Activated T-helper 1 cell treated with anti-CD3 and anti-CD28 coated beads, Interleukin-12 subunit alpha, Interleukin-12 subunit beta, Interleukin-2, Interleukin-4 antibody, amounts not matched to agents 30 ng/mL and 10 ng/mL and 1 ng/mL, durations not matched to agents 14 hours and 24 hours and 36 hours (primary cell): ENCODE results near the gene ZNHIT3. TPM values are rescaled to one million over a fixed set of nuclear protein-coding genes. Genes with fewer than 3 reads are reported as not detected.

Source experiments
- DNase-seq: peaks from one replicate; pipeline ENCODE4 v3.0.0; 2021; ENCODE audit warnings: low spot score
- H3K27ac Mint-ChIP-seq: one replicate; pipeline ENCODE4 v1.8.0; 2021; ENCODE audit warnings: mild to moderate bottlenecking, mixed read lengths
- H3K27me3 Mint-ChIP-seq: one replicate; pipeline ENCODE4 v1.8.0; 2022; ENCODE audit warnings: mild to moderate bottlenecking, moderate library complexity, mixed read lengths; ENCODE audit not compliant: insufficient read depth
- H3K36me3 Mint-ChIP-seq: one replicate; pipeline ENCODE4 v1.8.0; 2021; ENCODE audit warnings: low read depth, mixed read lengths
- H3K4me1 Mint-ChIP-seq: one replicate; pipeline ENCODE4 v1.8.0; 2021; ENCODE audit warnings: low read depth, mixed read lengths
- H3K4me3 Mint-ChIP-seq: one replicate; pipeline ENCODE4 v1.8.0; 2021; ENCODE audit warnings: mild to moderate bottlenecking, moderate library complexity, mixed read lengths
- H3K9me3 Mint-ChIP-seq: one replicate; pipeline ENCODE4 v1.8.0; 2021; ENCODE audit warnings: mixed read lengths
- intact Hi-C: fragments of 100-400 bp; cut with micrococcal nuclease; formaldehyde crosslinking; loops from one replicate; pipeline ENCODE4 v1.15.1; 2024
- total RNA-seq: library from RNA; stranded (reverse); gene quantifications from 2 replicates; pipeline ENCODE4 v1.2.3, GENCODE V29; 2022

ZNHIT3 gene
- total RNA-seq, 1 donor from 2014 or later = 46.2 TPM

- H3K4me1 Mint-ChIP-seq = peaks cover 2% of the 10 kb centered on the region
- no peak overlapping the region for H3K4me3 Mint-ChIP-seq
- H3K36me3 Mint-ChIP-seq = peaks cover 47% of the 10 kb centered on the region
- no peaks in the 10 kb centered on the region for H3K27me3 Mint-ChIP-seq
- no peak overlapping the region for H3K27ac Mint-ChIP-seq
- no peak for DNase-seq
- intact Hi-C loops = no loop called here
- no peaks in the 10 kb centered on the region for H3K9me3 Mint-ChIP-seq
These were observed 8.6 kb downstream of the ZNHIT3 start for GRCh38 chr17:36495076-36495578.

GRCh38 chr17:36496018-36496789, 9.7 kb downstream of the ZNHIT3 start:
- no peak for DNase-seq
- Mint-ChIP-seq H3K27ac (peak overlapping the region; percentile 48), H3K27me3 (no peaks in the 10 kb centered on the region), H3K36me3 (peaks cover 44% of the 10 kb centered on the region), H3K9me3 (no peaks in the 10 kb centered on the region), H3K4me3 (no peak overlapping the region), H3K4me1 (no peaks in the 10 kb centered on the region)
- intact Hi-C loops = no loop called here

- no peak for DNase-seq
- intact Hi-C loops = no loop called here
- Mint-ChIP-seq H3K27ac (no peak overlapping the region), H3K9me3 (no peaks in the 10 kb centered on the region), H3K4me1 (peaks cover 6% of the 10 kb centered on the region), H3K4me3 (no peak overlapping the region), H3K36me3 (peaks cover 39% of the 10 kb centered on the region), H3K27me3 (no peaks in the 10 kb centered on the region)
These were observed 11.7 kb downstream of the ZNHIT3 start for GRCh38 chr17:36498155-36498554.

GRCh38 chr17:36498560-36499300, 12.2 kb downstream of the ZNHIT3 start:
- no peaks in the 10 kb centered on the region for H3K27me3 Mint-ChIP-seq
- peaks cover 6% of the 10 kb centered on the region for H3K4me1 Mint-ChIP-seq
- no peak overlapping the region for H3K27ac Mint-ChIP-seq
- DNase-seq = no peak
- H3K9me3 Mint-ChIP-seq = no peaks in the 10 kb centered on the region
- peaks cover 44% of the 10 kb centered on the region for H3K36me3 Mint-ChIP-seq
- H3K4me3 Mint-ChIP-seq = no peak overlapping the region
- intact Hi-C loops = no loop called here

- no peaks in the 10 kb centered on the region for H3K9me3 Mint-ChIP-seq
- peaks cover 6% of the 10 kb centered on the region for H3K4me1 Mint-ChIP-seq
- peaks cover 42% of the 10 kb centered on the region for H3K36me3 Mint-ChIP-seq
- no peak for DNase-seq
- no peak overlapping the region for H3K4me3 Mint-ChIP-seq
- no peak overlapping the region for H3K27ac Mint-ChIP-seq
- intact Hi-C loops = no loop called here
- H3K27me3 Mint-ChIP-seq = no peaks in the 10 kb centered on the region
These were observed 14.3 kb downstream of the ZNHIT3 start for GRCh38 chr17:36500745-36501225.

GRCh38 chr17:36501351-36501750, 14.9 kb downstream of the ZNHIT3 start:
- no peaks in the 10 kb centered on the region for H3K27me3 Mint-ChIP-seq
- H3K9me3 Mint-ChIP-seq = no peaks in the 10 kb centered on the region
- intact Hi-C loops = no loop called here
- no peak overlapping the region for H3K27ac Mint-ChIP-seq
- no peak for DNase-seq
- peaks cover 40% of the 10 kb centered on the region for H3K36me3 Mint-ChIP-seq
- H3K4me3 Mint-ChIP-seq = no peak overlapping the region
- H3K4me1 Mint-ChIP-seq = peaks cover 6% of the 10 kb centered on the region

- Mint-ChIP-seq H3K4me3 (no peak overlapping the region), H3K9me3 (no peaks in the 10 kb centered on the region), H3K27ac (no peak overlapping the region), H3K4me1 (peaks cover 6% of the 10 kb centered on the region), H3K27me3 (no peaks in the 10 kb centered on the region), H3K36me3 (peaks cover 41% of the 10 kb centered on the region)
- intact Hi-C loops = no loop called here
- DNase-seq = no peak
These were observed 15.5 kb downstream of the ZNHIT3 start for GRCh38 chr17:36501963-36502362.

GRCh38 chr17:36503456-36504155, 17.1 kb downstream of the ZNHIT3 start:
- Mint-ChIP-seq H3K4me3 (no peak overlapping the region), H3K36me3 (peaks cover 37% of the 10 kb centered on the region), H3K4me1 (peaks cover 6% of the 10 kb centered on the region), H3K27ac (peak overlapping the region; percentile 25), H3K9me3 (no peaks in the 10 kb centered on the region), H3K27me3 (no peaks in the 10 kb centered on the region)
- intact Hi-C loops = no loop called here
- DNase-seq = no peak

GRCh38 chr17:36504156-36504545, 17.7 kb downstream of the ZNHIT3 start:
- H3K27me3 Mint-ChIP-seq = no peaks in the 10 kb centered on the region
- H3K4me3 Mint-ChIP-seq = no peak overlapping the region
- DNase-seq = no peak
- peaks cover 37% of the 10 kb centered on the region for H3K36me3 Mint-ChIP-seq
- peaks cover 6% of the 10 kb centered on the region for H3K4me1 Mint-ChIP-seq
- no peaks in the 10 kb centered on the region for H3K9me3 Mint-ChIP-seq
- no peak overlapping the region for H3K27ac Mint-ChIP-seq
- intact Hi-C loops = no loop called here

- H3K27me3 Mint-ChIP-seq = no peaks in the 10 kb centered on the region
- DNase-seq = no peak
- H3K27ac Mint-ChIP-seq = no peak overlapping the region
- no peaks in the 10 kb centered on the region for H3K9me3 Mint-ChIP-seq
- no peak overlapping the region for H3K4me3 Mint-ChIP-seq
- intact Hi-C loops = no loop called here
- H3K4me1 Mint-ChIP-seq = peaks cover 6% of the 10 kb centered on the region
- H3K36me3 Mint-ChIP-seq = peaks cover 38% of the 10 kb centered on the region
These were observed 18.7 kb downstream of the ZNHIT3 start for GRCh38 chr17:36505171-36505570.

- intact Hi-C loops = no loop called here
- no peaks in the 10 kb centered on the region for H3K9me3 Mint-ChIP-seq
- H3K4me1 Mint-ChIP-seq = peaks cover 6% of the 10 kb centered on the region
- no peak overlapping the region for H3K27ac Mint-ChIP-seq
- no peak for DNase-seq
- H3K4me3 Mint-ChIP-seq = no peak overlapping the region
- peaks cover 43% of the 10 kb centered on the region for H3K36me3 Mint-ChIP-seq
- H3K27me3 Mint-ChIP-seq = no peaks in the 10 kb centered on the region
These were observed 19.9 kb downstream of the ZNHIT3 start for GRCh38 chr17:36506249-36506826.

GRCh38 chr17:36506831-36507230, 20.4 kb downstream of the ZNHIT3 start:
- H3K27ac Mint-ChIP-seq = no peak overlapping the region
- H3K4me1 Mint-ChIP-seq = peaks cover 6% of the 10 kb centered on the region
- peaks cover 41% of the 10 kb centered on the region for H3K36me3 Mint-ChIP-seq
- H3K27me3 Mint-ChIP-seq = no peaks in the 10 kb centered on the region
- H3K9me3 Mint-ChIP-seq = no peaks in the 10 kb centered on the region
- no peak overlapping the region for H3K4me3 Mint-ChIP-seq
- no peak for DNase-seq
- intact Hi-C loops = no loop called here
